ENCODE results near the gene POLR3A. TPM values are rescaled to one million over a fixed set of nuclear protein-coding genes. Genes with fewer than 3 reads are reported as not detected.
"Not testable (repeated sequence)": the region's sequence is repeated elsewhere in the genome, so short reads cannot be mapped to it uniquely, and the experiment has no call there.

POLR3A gene
- total RNA-seq, 1 donor, result 11.9 TPM

GRCh38 chr10:78069151-78069550 is 39.8 kb upstream of the POLR3A start:
- no peaks in the 10 kb centered on the region for H4K20me1 ChIP-seq (ENCODE audit: insufficient read depth, low read length)
- H3K4me3 ChIP-seq (ENCODE audit: insufficient read depth, low read length), result no peak overlapping the region
- no peak overlapping the region for H2AFZ ChIP-seq (ENCODE audit: low read length)
- no peak overlapping the region for H3K4me2 ChIP-seq (ENCODE audit: insufficient read depth, low read length)
- DNase-seq (ENCODE audit: insufficient read length, low spot score, missing footprints), result no peak
- no peaks in the 10 kb centered on the region for H3K79me2 ChIP-seq (ENCODE audit: insufficient read depth, low read length)
- H3K9me3 ChIP-seq (ENCODE audit: low read depth, low read length), result no peaks in the 10 kb centered on the region
- H3K27me3 ChIP-seq (ENCODE audit: insufficient read depth, low read length), result no peaks in the 10 kb centered on the region
- H3K36me3 ChIP-seq (ENCODE audit: insufficient read depth, low read length), result no peaks in the 10 kb centered on the region
- no peak overlapping the region for H3K27ac ChIP-seq (ENCODE audit: low read depth, low read length)
- H3K4me1 ChIP-seq (ENCODE audit: insufficient read depth, low read length), result peaks cover 17% of the 10 kb centered on the region
- no peak for TF ChIP-seq CTCF (IDR thresholded peaks at IDR 0.05; ENCODE audit: extremely low read depth, low read depth, low read length)

GRCh38 chr10:78066728-78067430 is 37.6 kb upstream of the POLR3A start:
- Histone ChIP-seq H3K4me3 (ENCODE audit: insufficient read depth, low read length) (no peak overlapping the region), H3K27me3 (ENCODE audit: insufficient read depth, low read length) (no peaks in the 10 kb centered on the region), H4K20me1 (ENCODE audit: insufficient read depth, low read length) (no peaks in the 10 kb centered on the region), H3K4me2 (ENCODE audit: insufficient read depth, low read length) (no peak overlapping the region), H3K9me3 (ENCODE audit: low read depth, low read length) (no peaks in the 10 kb centered on the region), H3K27ac (ENCODE audit: low read depth, low read length) (no peak overlapping the region), H3K79me2 (ENCODE audit: insufficient read depth, low read length) (no peaks in the 10 kb centered on the region), H3K36me3 (ENCODE audit: insufficient read depth, low read length) (no peaks in the 10 kb centered on the region), H2AFZ (ENCODE audit: low read length) (no peak overlapping the region), H3K4me1 (ENCODE audit: insufficient read depth, low read length) (peaks cover 17% of the 10 kb centered on the region)
- DNase-seq (ENCODE audit: insufficient read length, low spot score, missing footprints), result peak; percentile 88
- no peak for TF ChIP-seq CTCF (IDR thresholded peaks at IDR 0.05; ENCODE audit: extremely low read depth, low read depth, low read length)

- Histone ChIP-seq H4K20me1 (ENCODE audit: insufficient read depth, low read length) (no peaks in the 10 kb centered on the region), H3K27me3 (ENCODE audit: insufficient read depth, low read length) (no peaks in the 10 kb centered on the region), H3K79me2 (ENCODE audit: insufficient read depth, low read length) (no peaks in the 10 kb centered on the region), H3K4me2 (ENCODE audit: insufficient read depth, low read length) (no peak overlapping the region), H3K36me3 (ENCODE audit: insufficient read depth, low read length) (no peaks in the 10 kb centered on the region), H3K4me1 (ENCODE audit: insufficient read depth, low read length) (peaks cover 17% of the 10 kb centered on the region), H3K4me3 (ENCODE audit: insufficient read depth, low read length) (no peak overlapping the region), H3K9me3 (ENCODE audit: low read depth, low read length) (no peaks in the 10 kb centered on the region), H3K27ac (ENCODE audit: low read depth, low read length) (no peak overlapping the region), H2AFZ (ENCODE audit: low read length) (no peak overlapping the region)
- no peak for DNase-seq (ENCODE audit: insufficient read length, low spot score, missing footprints)
- TF ChIP-seq CTCF (IDR thresholded peaks at IDR 0.05; ENCODE audit: extremely low read depth, low read depth, low read length), result no peak
Observed at GRCh38 chr10:78066012-78066411, 36.7 kb upstream of the POLR3A start.

- Histone ChIP-seq H3K4me2 (ENCODE audit: insufficient read depth, low read length) (no peak overlapping the region), H2AFZ (ENCODE audit: low read length) (no peak overlapping the region), H3K27me3 (ENCODE audit: insufficient read depth, low read length) (no peaks in the 10 kb centered on the region), H3K9me3 (ENCODE audit: low read depth, low read length) (no peaks in the 10 kb centered on the region), H4K20me1 (ENCODE audit: insufficient read depth, low read length) (no peaks in the 10 kb centered on the region), H3K36me3 (ENCODE audit: insufficient read depth, low read length) (no peaks in the 10 kb centered on the region), H3K4me1 (ENCODE audit: insufficient read depth, low read length) (peaks cover 17% of the 10 kb centered on the region), H3K79me2 (ENCODE audit: insufficient read depth, low read length) (no peaks in the 10 kb centered on the region), H3K27ac (ENCODE audit: low read depth, low read length) (no peak overlapping the region), H3K4me3 (ENCODE audit: insufficient read depth, low read length) (no peak overlapping the region)
- TF ChIP-seq CTCF (IDR thresholded peaks at IDR 0.05; ENCODE audit: extremely low read depth, low read depth, low read length), result no peak
- no peak for DNase-seq (ENCODE audit: insufficient read length, low spot score, missing footprints)
Observed at GRCh38 chr10:78065611-78066010, 36.3 kb upstream of the POLR3A start.

GRCh38 chr10:78064919-78065318 is 35.6 kb upstream of the POLR3A start:
- H3K4me1 ChIP-seq (ENCODE audit: insufficient read depth, low read length), result peaks cover 17% of the 10 kb centered on the region
- not testable (repeated sequence) for H3K27ac ChIP-seq (ENCODE audit: low read depth, low read length); H3K36me3 ChIP-seq (ENCODE audit: insufficient read depth, low read length)

More at GRCh38 chr10:78064919-78065318, 35.6 kb upstream of the POLR3A start:
- not testable (repeated sequence) for DNase-seq (ENCODE audit: insufficient read length, low spot score, missing footprints); H4K20me1 ChIP-seq (ENCODE audit: insufficient read depth, low read length); H3K4me3 ChIP-seq (ENCODE audit: insufficient read depth, low read length); H2AFZ ChIP-seq (ENCODE audit: low read length); H3K9me3 ChIP-seq (ENCODE audit: low read depth, low read length); H3K79me2 ChIP-seq (ENCODE audit: insufficient read depth, low read length); H3K27me3 ChIP-seq (ENCODE audit: insufficient read depth, low read length); H3K4me2 ChIP-seq (ENCODE audit: insufficient read depth, low read length)

Measured in osteoblast (primary cell).